ENCODE data around the gene AFAP1. TPM values are rescaled to one million over a fixed set of nuclear protein-coding genes. Genes with fewer than 3 reads are reported as not detected.

Gene AFAP1
- total RNA-seq, 2 donors from 2014 or later: 18.2 to 22.5 TPM

GRCh38 chr4:7974425-7974824 is 34.8 kb upstream of the AFAP1 start:
- Mint-ChIP-seq H3K9me3 (peaks cover 3% of the 10 kb centered on the region), H3K4me1 (peaks cover 29% of the 10 kb centered on the region), H3K4me3 (no peak overlapping the region), H3K36me3 (ENCODE audit: low read depth) (no peaks in the 10 kb centered on the region), H3K27ac (no peak overlapping the region), H3K27me3 (ENCODE audit: insufficient read depth) (no peaks in the 10 kb centered on the region)
- Histone ChIP-seq H3K9me3 (ENCODE audit: control insufficient read depth, low read length) (no peaks in the 10 kb centered on the region), H3K4me1 (ENCODE audit: control insufficient read depth, insufficient read depth, low read length) (peaks cover 6% of the 10 kb centered on the region), H3K27me3 (ENCODE audit: control insufficient read depth, insufficient read depth, low read length, poor library complexity, severe bottlenecking) (no peaks in the 10 kb centered on the region), H3K27ac (ENCODE audit: low read depth, low read length) (no peak overlapping the region), H3K9ac (ENCODE audit: extremely low read depth, low read length, poor library complexity, severe bottlenecking) (no peak overlapping the region), H3K36me3 (ENCODE audit: control insufficient read depth, insufficient read depth, low read length) (no peaks in the 10 kb centered on the region), H3K4me3 (ENCODE audit: low read length) (no peak overlapping the region)
- no peak for TF ChIP-seq CTCF (conservative IDR thresholded peaks at IDR 0.05)
- WGBS, 2 experiments (ENCODE audit: insufficient coverage in 1 of 2, insufficient read length in 1 of 2): 100% methylated on average over 1 of the region's 1 CpG
- DNase-seq: no peak

GRCh38 chr4:7973545-7973981 is 33.9 kb upstream of the AFAP1 start:
- no peaks in the 10 kb centered on the region for H3K36me3 Mint-ChIP-seq (ENCODE audit: low read depth)

GRCh38 chr4:7971881-7972500 is 32.3 kb upstream of the AFAP1 start:
- 91 to 94% methylated on average over 10 to 13 of the region's 13 CpGs for WGBS, 2 experiments (ENCODE audit: insufficient coverage in 1 of 2, insufficient read length in 1 of 2)

More at GRCh38 chr4:7973545-7973981, 33.9 kb upstream of the AFAP1 start:
- Histone ChIP-seq H3K27ac (ENCODE audit: low read depth, low read length) (no peak overlapping the region), H3K27me3 (ENCODE audit: control insufficient read depth, insufficient read depth, low read length, poor library complexity, severe bottlenecking) (no peaks in the 10 kb centered on the region), H3K4me3 (ENCODE audit: low read length) (no peak overlapping the region), H3K9ac (ENCODE audit: extremely low read depth, low read length, poor library complexity, severe bottlenecking) (no peak overlapping the region), H3K4me1 (ENCODE audit: control insufficient read depth, insufficient read depth, low read length) (peaks cover 6% of the 10 kb centered on the region), H3K36me3 (ENCODE audit: control insufficient read depth, insufficient read depth, low read length) (no peaks in the 10 kb centered on the region), H3K9me3 (ENCODE audit: control insufficient read depth, low read length) (no peaks in the 10 kb centered on the region)
- H3K27me3 Mint-ChIP-seq (ENCODE audit: insufficient read depth): no peaks in the 10 kb centered on the region
- 89 to 95% methylated on average over 8 to 10 of the region's 10 CpGs for WGBS, 2 experiments (ENCODE audit: insufficient coverage in 1 of 2, insufficient read length in 1 of 2)
- no peak overlapping the region for H3K4me3 Mint-ChIP-seq
- H3K4me1 Mint-ChIP-seq: peaks cover 23% of the 10 kb centered on the region
- no peak for DNase-seq
- H3K9me3 Mint-ChIP-seq: peaks cover 3% of the 10 kb centered on the region
- TF ChIP-seq CTCF (conservative IDR thresholded peaks at IDR 0.05): no peak
- no peak overlapping the region for H3K27ac Mint-ChIP-seq

More at GRCh38 chr4:7971881-7972500, 32.3 kb upstream of the AFAP1 start:
- Mint-ChIP-seq H3K27me3 (ENCODE audit: insufficient read depth) (no peaks in the 10 kb centered on the region), H3K36me3 (ENCODE audit: low read depth) (no peaks in the 10 kb centered on the region), H3K4me3 (no peak overlapping the region), H3K4me1 (peaks cover 17% of the 10 kb centered on the region), H3K9me3 (peaks cover 2% of the 10 kb centered on the region), H3K27ac (peak overlapping the region; percentile 30)
- Histone ChIP-seq H3K4me1 (ENCODE audit: control insufficient read depth, insufficient read depth, low read length) (no peaks in the 10 kb centered on the region), H3K27me3 (ENCODE audit: control insufficient read depth, insufficient read depth, low read length, poor library complexity, severe bottlenecking) (no peaks in the 10 kb centered on the region), H3K4me3 (ENCODE audit: low read length) (no peak overlapping the region), H3K27ac (ENCODE audit: low read depth, low read length) (no peak overlapping the region), H3K9me3 (ENCODE audit: control insufficient read depth, low read length) (no peaks in the 10 kb centered on the region), H3K9ac (ENCODE audit: extremely low read depth, low read length, poor library complexity, severe bottlenecking) (no peak overlapping the region), H3K36me3 (ENCODE audit: control insufficient read depth, insufficient read depth, low read length) (no peaks in the 10 kb centered on the region)
- DNase-seq: no peak
- no peak for TF ChIP-seq CTCF (conservative IDR thresholded peaks at IDR 0.05)
